Heart left ventricle (tissue), 13 donors: Measurements from ENCODE around the gene RNASE2.
"Not testable (repeated sequence)": the region's sequence is repeated elsewhere in the genome, so short reads cannot be mapped to it uniquely, and the experiment has no call there.

ENCODE experiments used
- CTCF ChIP-seq, 12 donors: fragments of 200-600 bp; sonication (generic) in 4 of 12; IDR thresholded peaks; one replicate each; pipeline versions ENCODE4 v1.5.0 to v1.8.0; 2018 to 2022; ENCODE audit warnings: antibody characterized with exemption in 12 of 12, mild to moderate bottlenecking in 5 of 12
- POLR2A ChIP-seq, 2 donors: fragments of 450-650 bp; IDR thresholded peaks; one replicate each; pipeline ENCODE4 v1.6.1; 2017; ENCODE audit warnings: antibody characterized with exemption in 2 of 2, mild to moderate bottlenecking in 2 of 2, moderate library complexity in 2 of 2
- donor health status: ischemic (EF 13 %, LVEDD 7.1; RV severe dilation, severe dysfunction).
- donor health status: DM: no; HTN: yes; CAD: no.
- donor health status: DM: no; HTN: no; CAD: no.
- donor health status: ischemic (EF 25% LVEDD 6.9; RV normal size, moderate dysfunction).
- donor health status: ischemic (EF 25% LVEDD 5.7; RV mildly dilated, moderate dysfunction).
- donor health status: ischemic (EF 35%, LVEDD 5.7; RV mildly dilated, moderate dysfunction).
- donor health status: nonischemic (EF 11% LVEDD 7.7; RV severe dilation, severe dysfunction).
- donor health status: DM: yes; HTN: yes; CAD: no.
- donor health status: PGD.
- donor health status: ischemic (EF 29% LVEDD 5.4; RV normal size, mild dysfunction).
- donor health status: nonischemic (EF 23%, LVEDD 6.1; RV moderate dilation, normal function).

- not testable (repeated sequence) for TF ChIP-seq POLR2A, CTCF (IDR thresholded peaks at IDR 0.05)
These were observed 36.1 kb upstream of the RNASE2 start for GRCh38 chr14:20919038-20919756.
